ENCODE data around the gene CTAGE4. TPM values are rescaled to one million over a fixed set of nuclear protein-coding genes. Genes with fewer than 3 reads are reported as not detected.
A peak's percentile ranks its signal among the peaks of the same experiment; 100 is the strongest.
"Not testable (repeated sequence)": the region's sequence is repeated elsewhere in the genome, so short reads cannot be mapped to it uniquely, and the experiment has no call there.

CTAGE4 gene
- total and polyA plus RNA-seq, 2 donors = 0.28 to 0.62 TPM

DNA sequence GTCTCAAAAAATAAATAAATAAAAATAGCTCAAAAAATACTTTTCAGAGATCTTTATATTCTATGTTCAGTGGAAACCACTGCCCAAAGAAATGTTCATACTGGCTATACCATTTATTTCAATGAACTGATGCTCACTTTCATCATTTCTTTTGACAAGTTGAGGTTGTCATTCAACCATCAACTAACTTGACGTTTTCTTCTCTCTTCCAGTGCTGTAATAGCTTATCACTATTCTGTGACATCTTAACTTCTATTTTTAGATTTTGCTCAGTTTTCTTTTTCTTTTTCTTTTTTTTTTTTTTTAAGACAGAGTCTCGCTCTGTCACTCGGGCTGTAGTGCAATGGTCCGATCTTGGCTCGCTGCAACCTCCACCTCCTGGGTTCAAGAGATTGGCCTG lies 8.7 kb upstream of the CTAGE4 start:
- no peak overlapping the region for H3K4me3 ChIP-seq (ENCODE audit: low read length in 2 of 2)
- DNase-seq (ENCODE audit: low read depth in 6 of 9, low spot score in 9 of 9) = no peak
- no peaks in the 10 kb centered on the region for H3K9me3 ChIP-seq (ENCODE audit: control insufficient read depth in 2 of 2, insufficient read depth in 1 of 2, low read length in 1 of 2)
- no peaks in the 10 kb centered on the region for H3K36me3 ChIP-seq (ENCODE audit: control insufficient read depth in 2 of 2, insufficient read depth in 2 of 2, low read length in 1 of 2)
- WGBS = 96% methylated on average over 5 of the region's 5 CpGs
- H3K4me1 ChIP-seq (ENCODE audit: control insufficient read depth in 2 of 2, insufficient read depth in 2 of 2, low read length in 2 of 2) = no peaks in the 10 kb centered on the region
- no peak overlapping the region for H3K27ac ChIP-seq (ENCODE audit: low read depth in 1 of 2, low read length in 1 of 2)
- H3K27me3 ChIP-seq (ENCODE audit: control insufficient read depth in 2 of 2, insufficient read depth in 1 of 2, low read length in 1 of 2) = no peaks in the 10 kb centered on the region

- 58% methylated on average over 10 of the region's 10 CpGs for WGBS
- not testable (repeated sequence) for H3K27ac ChIP-seq (ENCODE audit: low read depth in 1 of 2, low read length in 1 of 2); H3K27me3 ChIP-seq (ENCODE audit: control insufficient read depth in 2 of 2, insufficient read depth in 1 of 2, low read length in 1 of 2); H3K36me3 ChIP-seq (ENCODE audit: control insufficient read depth in 2 of 2, insufficient read depth in 2 of 2, low read length in 1 of 2); H3K4me1 ChIP-seq (ENCODE audit: control insufficient read depth in 2 of 2, insufficient read depth in 2 of 2, low read length in 2 of 2); H3K9me3 ChIP-seq (ENCODE audit: control insufficient read depth in 2 of 2, insufficient read depth in 1 of 2, low read length in 1 of 2); H3K4me3 ChIP-seq (ENCODE audit: low read length in 2 of 2)
- peak in 5 of 9 donors; percentile 2 to 33 (median 23) for DNase-seq (ENCODE audit: low read depth in 6 of 9, low spot score in 9 of 9)
Observed at GRCh38 chr7:144178380-144179164, 4.7 kb upstream of the CTAGE4 start.

- WGBS = 77% methylated on average over 1 of the region's 2 CpGs
- H3K4me3 ChIP-seq (ENCODE audit: low read length in 2 of 2); H3K27me3 ChIP-seq (ENCODE audit: control insufficient read depth in 2 of 2, insufficient read depth in 1 of 2, low read length in 1 of 2); H3K27ac ChIP-seq (ENCODE audit: low read depth in 1 of 2, low read length in 1 of 2); H3K36me3 ChIP-seq (ENCODE audit: control insufficient read depth in 2 of 2, insufficient read depth in 2 of 2, low read length in 1 of 2); DNase-seq (ENCODE audit: low read depth in 6 of 9, low spot score in 9 of 9); H3K4me1 ChIP-seq (ENCODE audit: control insufficient read depth in 2 of 2, insufficient read depth in 2 of 2, low read length in 2 of 2); H3K9me3 ChIP-seq (ENCODE audit: control insufficient read depth in 2 of 2, insufficient read depth in 1 of 2, low read length in 1 of 2): not testable (repeated sequence)
Observed at GRCh38 chr7:144179165-144179479, 4.1 kb upstream of the CTAGE4 start.

DNA sequence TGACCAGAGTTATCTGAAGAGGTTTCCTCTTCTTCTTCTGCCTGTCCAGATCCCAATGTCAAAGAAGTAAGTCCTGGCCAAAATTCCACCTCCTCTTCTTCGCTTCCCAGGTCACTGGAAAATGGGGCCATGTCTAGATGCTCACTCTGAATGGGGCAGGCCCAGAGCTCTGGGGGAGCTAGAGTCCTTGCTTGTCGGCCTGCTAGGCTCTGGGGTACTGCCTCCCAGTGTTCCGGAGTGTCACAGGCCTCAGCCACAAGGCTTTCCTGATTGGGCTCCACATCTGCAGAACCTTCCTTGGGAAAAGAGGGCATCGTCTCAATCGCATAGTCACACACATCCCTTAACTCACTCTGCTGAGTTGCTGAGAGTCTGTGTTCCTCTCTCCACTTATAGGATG lies 4.6 kb downstream of the CTAGE4 start:
- not testable (repeated sequence) for H3K4me1 ChIP-seq (ENCODE audit: control insufficient read depth in 2 of 2, insufficient read depth in 2 of 2, low read length in 2 of 2); H3K27ac ChIP-seq (ENCODE audit: low read depth in 1 of 2, low read length in 1 of 2); H3K4me3 ChIP-seq (ENCODE audit: low read length in 2 of 2); H3K9me3 ChIP-seq (ENCODE audit: control insufficient read depth in 2 of 2, insufficient read depth in 1 of 2, low read length in 1 of 2); DNase-seq (ENCODE audit: low read depth in 6 of 9, low spot score in 9 of 9); H3K36me3 ChIP-seq (ENCODE audit: control insufficient read depth in 2 of 2, insufficient read depth in 2 of 2, low read length in 1 of 2); H3K27me3 ChIP-seq (ENCODE audit: control insufficient read depth in 2 of 2, insufficient read depth in 1 of 2, low read length in 1 of 2)
- WGBS = no CpG with 5 or more reads among the region's 5 CpGs

- not testable (repeated sequence) for H3K9me3 ChIP-seq (ENCODE audit: control insufficient read depth in 2 of 2, insufficient read depth in 1 of 2, low read length in 1 of 2); DNase-seq (ENCODE audit: low read depth in 6 of 9, low spot score in 9 of 9); H3K27ac ChIP-seq (ENCODE audit: low read depth in 1 of 2, low read length in 1 of 2); H3K27me3 ChIP-seq (ENCODE audit: control insufficient read depth in 2 of 2, insufficient read depth in 1 of 2, low read length in 1 of 2); H3K36me3 ChIP-seq (ENCODE audit: control insufficient read depth in 2 of 2, insufficient read depth in 2 of 2, low read length in 1 of 2); H3K4me3 ChIP-seq (ENCODE audit: low read length in 2 of 2); H3K4me1 ChIP-seq (ENCODE audit: control insufficient read depth in 2 of 2, insufficient read depth in 2 of 2, low read length in 2 of 2)
- WGBS = no CpG with 5 or more reads among the region's 3 CpGs
Observed at GRCh38 chr7:144188578-144189171, 5.4 kb downstream of the CTAGE4 start.

DNA sequence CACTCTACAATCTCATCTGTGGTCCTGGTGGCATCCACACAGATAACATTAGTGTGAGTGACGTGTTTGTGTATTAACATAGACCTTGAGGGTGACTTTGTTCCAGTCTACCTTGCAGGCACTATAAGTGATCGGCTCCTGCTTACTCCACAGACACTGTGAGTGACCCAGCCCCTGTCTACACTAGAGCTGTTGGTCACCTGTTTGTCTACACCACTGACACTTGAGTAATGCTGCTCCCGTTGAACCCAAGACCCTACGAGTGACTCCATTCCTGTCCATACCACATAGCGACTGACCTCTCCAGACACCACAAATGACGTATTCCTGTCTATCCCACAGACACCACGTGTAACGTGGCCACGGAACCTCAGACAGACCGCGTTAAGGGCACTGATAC lies 10.5 kb downstream of the CTAGE4 start:
- DNase-seq (ENCODE audit: low read depth in 6 of 9, low spot score in 9 of 9); H3K9me3 ChIP-seq (ENCODE audit: control insufficient read depth in 2 of 2, insufficient read depth in 1 of 2, low read length in 1 of 2); H3K27ac ChIP-seq (ENCODE audit: low read depth in 1 of 2, low read length in 1 of 2); H3K27me3 ChIP-seq (ENCODE audit: control insufficient read depth in 2 of 2, insufficient read depth in 1 of 2, low read length in 1 of 2); H3K4me3 ChIP-seq (ENCODE audit: low read length in 2 of 2); H3K36me3 ChIP-seq (ENCODE audit: control insufficient read depth in 2 of 2, insufficient read depth in 2 of 2, low read length in 1 of 2); H3K4me1 ChIP-seq (ENCODE audit: control insufficient read depth in 2 of 2, insufficient read depth in 2 of 2, low read length in 2 of 2): not testable (repeated sequence)
- WGBS = no CpG with 5 or more reads among the region's 11 CpGs

GRCh38 chr7:144194453-144194852 lies 11.2 kb downstream of the CTAGE4 start:
- not testable (repeated sequence) for H3K27me3 ChIP-seq (ENCODE audit: control insufficient read depth in 2 of 2, insufficient read depth in 1 of 2, low read length in 1 of 2); H3K9me3 ChIP-seq (ENCODE audit: control insufficient read depth in 2 of 2, insufficient read depth in 1 of 2, low read length in 1 of 2); DNase-seq (ENCODE audit: low read depth in 6 of 9, low spot score in 9 of 9); H3K4me3 ChIP-seq (ENCODE audit: low read length in 2 of 2); H3K4me1 ChIP-seq (ENCODE audit: control insufficient read depth in 2 of 2, insufficient read depth in 2 of 2, low read length in 2 of 2); H3K27ac ChIP-seq (ENCODE audit: low read depth in 1 of 2, low read length in 1 of 2); H3K36me3 ChIP-seq (ENCODE audit: control insufficient read depth in 2 of 2, insufficient read depth in 2 of 2, low read length in 1 of 2)
- no CpG with 5 or more reads among the region's 6 CpGs for WGBS

DNA sequence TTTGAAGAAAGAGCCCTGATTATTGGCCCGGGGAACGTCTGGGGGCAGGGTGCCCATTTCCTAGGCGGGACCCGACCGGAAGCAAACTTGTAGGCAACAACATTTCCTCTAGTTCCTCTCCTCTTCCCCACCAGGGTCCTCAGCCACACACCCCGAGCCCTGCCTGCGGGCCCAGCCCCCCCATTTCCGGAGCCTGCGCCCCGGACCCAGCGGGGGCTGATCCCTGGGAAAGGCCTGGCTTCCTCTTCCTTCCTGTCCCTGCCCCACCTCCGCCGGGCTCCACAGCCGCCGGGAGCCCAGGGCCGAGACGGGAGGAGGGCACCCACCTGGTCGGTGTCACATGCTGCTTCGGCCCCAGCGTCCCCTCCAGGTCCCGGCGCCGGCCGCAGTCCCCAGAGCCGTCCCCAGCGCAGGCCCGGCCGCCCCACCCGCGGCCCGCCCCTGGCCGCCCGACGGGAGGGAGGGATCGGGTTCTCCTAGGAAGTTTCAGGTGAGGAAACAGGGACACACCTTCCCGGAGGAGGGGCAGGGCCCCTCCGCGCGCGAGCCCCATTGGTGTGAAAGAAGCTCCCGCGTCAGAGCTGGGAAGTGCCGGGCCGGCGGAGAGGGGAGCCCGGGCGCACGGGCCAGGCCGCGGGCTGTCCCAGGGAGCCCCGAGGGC lies 12.1 kb downstream of the CTAGE4 start, which contains the start of gene ARHGEF35:
Gene ARHGEF35 (minus strand): TSS at position 622 of the 661 bp plus-strand sequence. CDS start 7,450 bp downstream, outside the sequence.
- not testable (repeated sequence) for H3K27me3 ChIP-seq (ENCODE audit: control insufficient read depth in 2 of 2, insufficient read depth in 1 of 2, low read length in 1 of 2); H3K4me1 ChIP-seq (ENCODE audit: control insufficient read depth in 2 of 2, insufficient read depth in 2 of 2, low read length in 2 of 2); H3K9me3 ChIP-seq (ENCODE audit: control insufficient read depth in 2 of 2, insufficient read depth in 1 of 2, low read length in 1 of 2); H3K36me3 ChIP-seq (ENCODE audit: control insufficient read depth in 2 of 2, insufficient read depth in 2 of 2, low read length in 1 of 2); DNase-seq (ENCODE audit: low read depth in 6 of 9, low spot score in 9 of 9); H3K27ac ChIP-seq (ENCODE audit: low read depth in 1 of 2, low read length in 1 of 2)
- under 1% methylated on average over 14 of the region's 51 CpGs for WGBS
- peak within 1 kb of the TSS in 1 of 2 donors; percentile 25 for H3K4me3 ChIP-seq (ENCODE audit: low read length in 2 of 2)

GRCh38 chr7:144198934-144199333 lies 15.7 kb downstream of the CTAGE4 start:
- not testable (repeated sequence) for H3K4me3 ChIP-seq (ENCODE audit: low read length in 2 of 2); DNase-seq (ENCODE audit: low read depth in 6 of 9, low spot score in 9 of 9); H3K36me3 ChIP-seq (ENCODE audit: control insufficient read depth in 2 of 2, insufficient read depth in 2 of 2, low read length in 1 of 2); H3K27ac ChIP-seq (ENCODE audit: low read depth in 1 of 2, low read length in 1 of 2); H3K4me1 ChIP-seq (ENCODE audit: control insufficient read depth in 2 of 2, insufficient read depth in 2 of 2, low read length in 2 of 2); H3K27me3 ChIP-seq (ENCODE audit: control insufficient read depth in 2 of 2, insufficient read depth in 1 of 2, low read length in 1 of 2); H3K9me3 ChIP-seq (ENCODE audit: control insufficient read depth in 2 of 2, insufficient read depth in 1 of 2, low read length in 1 of 2)
- 89% methylated on average over 3 of the region's 4 CpGs for WGBS
